AG04449 (cell line): Measurements from ENCODE around the gene NOD2.

Source experiments
- CTCF ChIA-PET: fragments of 350-600 bp; formaldehyde crosslinking; extraction: SDS; loops from one replicate; lab custom pipeline; 2021; ENCODE audit warnings: antibody characterized with exemption; lab: Yijun Ruan, JAX
- POLR2A ChIA-PET: fragments of 400-600, 350-600 bp; formaldehyde crosslinking; extraction: SDS; loops from one replicate; lab custom pipeline; 2020; ENCODE audit warnings: antibody characterized with exemption, inconsistent platforms; lab: Yijun Ruan, JAX
- DNase-seq: peaks from one replicate; pipeline ENCODE4 v3.0.0-alpha.2; 2010; ENCODE audit warnings: low read depth, low spot score
- H3K4me3 ChIP-seq: 2 replicates; pipeline ENCODE4 v1.5.1; 2011; ENCODE audit warnings: low read depth, mild to moderate bottlenecking, control low read depth, low read length
- TF ChIP-seq, protein P1 (sequence below): IDR thresholded peaks from one replicate; pipeline ENCODE4 v1.5.1; 2011; ENCODE audit warnings: mild to moderate bottlenecking, moderate library complexity, low read length, control low read depth, inconsistent platforms; ENCODE audit not compliant: insufficient read depth; ENCODE audit errors: missing control alignments

NOD2 gene

DNA sequence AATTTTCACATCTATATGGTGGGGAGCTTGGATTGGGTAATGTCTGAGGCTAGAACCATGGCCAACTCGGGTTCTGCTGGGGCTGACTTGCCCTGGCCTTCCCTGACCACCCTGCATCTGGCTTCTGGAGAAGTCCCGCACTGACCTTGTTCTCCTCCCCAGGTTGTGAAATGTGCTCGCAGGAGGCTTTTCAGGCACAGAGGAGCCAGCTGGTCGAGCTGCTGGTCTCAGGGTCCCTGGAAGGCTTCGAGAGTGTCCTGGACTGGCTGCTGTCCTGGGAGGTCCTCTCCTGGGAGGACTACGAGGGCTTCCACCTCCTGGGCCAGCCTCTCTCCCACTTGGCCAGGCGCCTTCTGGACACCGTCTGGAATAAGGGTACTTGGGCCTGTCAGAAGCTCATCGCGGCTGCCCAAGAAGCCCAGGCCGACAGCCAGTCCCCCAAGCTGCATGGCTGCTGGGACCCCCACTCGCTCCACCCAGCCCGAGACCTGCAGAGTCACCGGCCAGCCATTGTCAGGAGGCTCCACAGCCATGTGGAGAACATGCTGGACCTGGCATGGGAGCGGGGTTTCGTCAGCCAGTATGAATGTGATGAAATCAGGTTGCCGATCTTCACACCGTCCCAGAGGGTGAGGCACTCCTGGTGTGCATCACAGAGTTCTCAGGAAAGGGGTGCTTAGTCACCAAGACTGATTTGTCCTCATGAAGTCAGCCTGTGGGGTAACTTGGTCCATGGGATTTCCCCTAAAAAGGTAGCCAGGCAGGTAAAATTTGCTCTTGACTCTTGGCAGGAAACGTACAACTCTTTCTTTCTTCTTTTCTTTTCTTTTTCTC, 6.1 kb downstream of the NOD2 start:
- no peak for DNase-seq
- H3K4me3 ChIP-seq: no peak overlapping the region
- CTCF ChIA-PET: interaction anchor here (1.4 to 2.6 kb wide), 2 partner anchors 34 kb away, joined by 5 to 8 read pairs; no protein-coding TSS in a partner anchor
- TF ChIP-seq, protein P1, sequence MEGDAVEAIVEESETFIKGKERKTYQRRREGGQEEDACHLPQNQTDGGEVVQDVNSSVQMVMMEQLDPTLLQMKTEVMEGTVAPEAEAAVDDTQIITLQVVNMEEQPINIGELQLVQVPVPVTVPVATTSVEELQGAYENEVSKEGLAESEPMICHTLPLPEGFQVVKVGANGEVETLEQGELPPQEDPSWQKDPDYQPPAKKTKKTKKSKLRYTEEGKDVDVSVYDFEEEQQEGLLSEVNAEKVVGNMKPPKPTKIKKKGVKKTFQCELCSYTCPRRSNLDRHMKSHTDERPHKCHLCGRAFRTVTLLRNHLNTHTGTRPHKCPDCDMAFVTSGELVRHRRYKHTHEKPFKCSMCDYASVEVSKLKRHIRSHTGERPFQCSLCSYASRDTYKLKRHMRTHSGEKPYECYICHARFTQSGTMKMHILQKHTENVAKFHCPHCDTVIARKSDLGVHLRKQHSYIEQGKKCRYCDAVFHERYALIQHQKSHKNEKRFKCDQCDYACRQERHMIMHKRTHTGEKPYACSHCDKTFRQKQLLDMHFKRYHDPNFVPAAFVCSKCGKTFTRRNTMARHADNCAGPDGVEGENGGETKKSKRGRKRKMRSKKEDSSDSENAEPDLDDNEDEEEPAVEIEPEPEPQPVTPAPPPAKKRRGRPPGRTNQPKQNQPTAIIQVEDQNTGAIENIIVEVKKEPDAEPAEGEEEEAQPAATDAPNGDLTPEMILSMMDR: no peak
- POLR2A ChIA-PET: no interaction called here

DNA sequence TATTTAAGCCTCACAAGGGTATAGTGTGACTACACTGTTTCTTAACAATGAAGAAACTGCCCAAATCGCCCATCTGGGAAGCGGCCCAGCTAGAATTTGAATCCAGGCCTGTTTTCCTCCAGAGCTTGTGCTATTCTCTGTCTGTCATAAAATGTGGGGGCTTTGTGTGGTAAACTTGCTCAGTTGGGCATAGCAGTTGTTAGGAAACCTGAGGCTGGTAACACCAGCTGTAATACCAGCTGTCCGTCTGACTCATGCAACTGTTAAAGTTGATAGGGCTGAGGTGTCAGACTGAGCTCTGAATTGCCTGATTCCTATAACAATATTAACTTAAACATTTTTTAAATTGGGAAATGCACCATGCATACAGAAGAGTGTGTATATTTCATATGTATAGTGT, 9.3 kb downstream of the NOD2 start:
- no peak for DNase-seq
- H3K4me3 ChIP-seq: no peak overlapping the region
- POLR2A ChIA-PET: no interaction called here
- TF ChIP-seq, protein P1: no peak
- CTCF ChIA-PET: no interaction called here

DNA sequence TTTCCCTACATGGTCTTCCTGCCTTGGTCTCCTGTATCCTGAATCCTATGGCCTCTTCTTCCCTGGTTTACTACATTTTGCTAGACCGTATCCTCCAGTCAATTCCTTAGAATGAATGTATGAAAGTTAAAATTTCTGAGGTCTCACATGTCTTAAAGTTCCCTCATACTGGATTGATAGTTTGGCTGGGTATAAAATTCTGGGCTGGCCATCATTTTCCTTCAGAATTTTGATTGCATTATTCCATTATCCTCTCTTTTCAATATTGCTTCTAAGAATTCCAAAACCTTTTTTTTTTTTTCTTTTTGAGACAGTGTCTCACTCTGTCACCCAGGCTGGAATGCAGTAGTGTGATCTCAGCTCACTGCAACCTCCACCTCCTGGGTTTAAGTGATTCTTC, 10.8 kb downstream of the NOD2 start:
- TF ChIP-seq, protein P1: no peak
- no peak overlapping the region for H3K4me3 ChIP-seq
- POLR2A ChIA-PET: no interaction called here
- DNase-seq: no peak
- CTCF ChIA-PET: interaction anchor here (1.3 kb wide), 1 partner anchor 39 kb away, joined by 3 read pairs; no protein-coding TSS in a partner anchor

DNA sequence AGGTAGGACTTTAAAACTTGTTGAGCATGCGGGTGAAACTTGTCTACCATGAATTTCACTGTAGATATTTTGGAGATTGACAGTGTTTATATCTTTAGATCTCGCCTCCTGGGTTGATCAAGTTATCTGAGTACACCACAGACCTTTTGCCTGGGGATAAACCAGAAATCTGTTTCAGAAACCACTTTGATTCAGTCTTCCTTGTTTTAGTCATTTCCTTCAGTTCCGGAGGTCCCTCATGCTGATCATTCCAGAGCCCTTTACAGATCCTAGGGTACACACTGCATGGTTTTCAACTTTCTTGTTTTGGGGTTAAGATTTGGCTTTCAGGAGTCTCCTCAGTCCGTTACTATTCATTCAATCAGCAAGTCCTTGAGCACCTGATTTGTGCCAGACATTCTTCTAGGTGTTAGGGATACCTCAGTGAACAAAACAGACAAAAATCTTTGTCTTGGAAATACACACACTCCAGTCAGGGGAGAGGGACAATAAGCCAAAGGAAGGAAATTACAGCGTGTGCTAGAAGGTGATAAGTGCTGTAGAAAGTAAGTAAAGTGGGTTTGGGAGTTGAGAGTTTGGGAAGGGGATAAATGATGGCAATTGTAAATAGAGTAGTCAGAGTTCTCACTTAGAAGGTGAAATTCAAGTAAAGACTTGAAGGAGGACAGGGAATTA, 12.2 kb downstream of the NOD2 start:
- ChIA-PET CTCF (interaction anchor here (1.3 kb wide), 1 partner anchor 40 kb away, joined by 3 read pairs; no protein-coding TSS in a partner anchor), POLR2A (no interaction called here)
- TF ChIP-seq, protein P1: no peak
- no peak for DNase-seq
- H3K4me3 ChIP-seq: no peak overlapping the region

DNA sequence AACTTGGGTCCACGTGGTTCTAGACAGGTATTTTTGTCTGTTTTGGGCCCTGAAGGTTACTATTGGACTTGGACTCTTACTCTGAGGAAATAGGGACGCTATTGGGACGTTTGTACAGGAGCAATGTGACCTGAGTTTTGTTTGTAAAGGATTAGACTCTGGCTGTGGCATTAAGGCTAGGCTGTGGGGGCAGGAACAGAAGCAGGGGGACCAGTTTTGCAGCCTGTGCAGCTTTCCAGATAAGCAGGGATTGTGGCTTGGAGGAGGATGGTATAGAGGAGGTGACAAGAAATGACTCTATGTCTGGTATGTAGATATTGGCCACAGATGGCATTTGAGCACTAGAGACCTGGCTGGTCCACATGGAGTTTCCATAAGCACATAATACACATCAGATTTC, 12.8 kb downstream of the NOD2 start:
- ChIA-PET POLR2A (no interaction called here), CTCF (no interaction called here)
- no peak overlapping the region for H3K4me3 ChIP-seq
- TF ChIP-seq, protein P1: no peak
- no peak for DNase-seq
